ENCODE measurements around the gene STMN1. TPM values are rescaled to one million over a fixed set of nuclear protein-coding genes. Genes with fewer than 3 reads are reported as not detected.

The STMN1 gene
- total and polyA plus RNA-seq, 10 of the 15 experiments (the other 5 are each of a cell fraction or from before 2014, with no cell fraction given), result 220 to 1,272 (median 603) TPM

DNA sequence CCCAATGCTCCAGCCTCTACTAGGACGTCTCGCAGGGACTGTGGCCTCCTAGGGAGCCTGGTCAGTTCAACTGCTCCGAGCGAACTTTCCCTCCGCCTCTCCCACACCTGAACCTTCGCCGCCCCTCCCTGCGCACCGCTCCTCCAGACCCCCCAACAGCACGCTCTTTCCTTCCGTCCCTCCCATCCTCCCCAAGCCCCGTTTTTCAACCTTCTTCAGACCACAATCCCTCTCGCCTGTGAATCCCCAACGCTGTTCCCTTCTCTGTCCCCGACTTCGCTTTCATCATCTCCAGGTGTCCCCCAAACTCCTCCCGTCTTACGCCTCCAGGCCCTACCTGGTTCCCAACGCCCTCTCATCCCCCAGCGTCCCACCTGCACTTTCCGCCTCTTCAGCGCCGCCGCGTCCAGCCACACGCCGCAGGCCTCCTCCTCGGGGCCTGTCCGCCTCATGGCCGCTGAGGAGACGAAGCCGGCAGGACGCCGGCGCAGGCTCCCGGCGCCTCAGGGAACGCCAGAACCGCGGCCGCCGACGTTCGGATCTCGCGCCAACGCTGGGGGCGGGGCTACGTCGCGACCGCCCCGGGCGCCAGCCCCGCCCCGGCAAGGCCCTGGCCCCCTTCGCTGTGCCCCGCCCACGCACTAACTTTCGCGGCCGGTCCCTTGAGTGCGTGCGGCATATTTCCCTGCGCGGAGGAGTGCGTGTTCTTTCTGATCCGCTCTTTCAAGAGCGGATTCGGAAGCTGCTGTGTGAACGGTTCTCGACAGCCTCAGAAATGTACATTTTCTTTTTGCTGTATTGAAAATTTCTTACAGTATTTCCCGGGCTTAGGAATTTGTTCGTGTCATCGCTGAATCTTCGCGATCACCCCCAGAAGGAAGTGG is 47.1 kb downstream of the STMN1 start, which contains the start of gene AUNIP:
AUNIP (minus strand) TSS at position 552 of the 884 bp plus-strand sequence; CDS start at position 452, 100 bp downstream.
- H3K79me2 ChIP-seq (ENCODE audit: control insufficient read depth, insufficient read depth, low read length), result peaks cover 19% of the 10 kb centered on the region
- POLR2A ChIA-PET, result interaction anchor here (0.8 to 1.9 kb wide), 3 partner anchors 15 to 253 kb away, joined by 3 to 7 read pairs (median 4); partner anchors contain the start of gene PAQR7
- WGBS (ENCODE audit: insufficient coverage, insufficient replicate concordance, low lambda C conversion rate, missing lambda C conversion rate), result 2% methylated on average over 75 of the region's 77 CpGs
- in situ Hi-C loops (cut with MboI), result no loop called here
- H3K4me3 ChIP-seq, result peak within 1 kb of the TSS; percentile 88
- peak within 1 kb of the TSS; percentile 92 for H3K4me2 ChIP-seq (ENCODE audit: control insufficient read depth, insufficient read depth)
- intact Hi-C loops (cut with micrococcal nuclease; ENCODE audit: unreplicated experiment), result loop anchor here (5.0 to 10.0 kb wide), 2 partner anchors 37 to 1296 kb away; partner anchors contain the start of gene SLC9A1
- peak; percentile 92 for ATAC-seq
- SMC1A ChIA-PET (ENCODE audit: uncharacterized antibody, unreplicated experiment), result interaction anchor here (0.6 kb wide), 1 partner anchor 9 kb away, joined by 3 read pairs; no protein-coding TSS in a partner anchor
- peak within 1 kb of the TSS; percentile 82 for H3K27ac ChIP-seq (ENCODE audit: control insufficient read depth, insufficient read depth)
- DNase-seq (ENCODE audit: low read depth, low spot score), result peak; percentile 56
- CTCF ChIA-PET, result interaction anchor here (0.7 kb wide), 1 partner anchor 391 kb away, joined by 3 read pairs; no protein-coding TSS in a partner anchor
- no peaks in the 10 kb centered on the region for H3K9me3 ChIP-seq (replicated peaks; ENCODE audit: control insufficient read depth, insufficient read depth, low read length)
- H4K20me1 ChIP-seq (ENCODE audit: control insufficient read depth, insufficient read depth), result no peaks in the 10 kb centered on the region
- H3K9ac ChIP-seq (ENCODE audit: control insufficient read depth, insufficient read depth, low read length), result peak within 1 kb of the TSS; percentile 89
- peaks cover 8% of the 10 kb centered on the region; the same call in 1 of the 2 replicates for H3K4me1 ChIP-seq (ENCODE audit: control insufficient read depth, insufficient read depth, low read length)
- peak within 1 kb of the TSS; percentile 92 for H2AFZ ChIP-seq (ENCODE audit: control insufficient read depth, low read depth, low read length)
- peak; percentile 93 for FAIRE-seq
- RAD21 ChIA-PET (ENCODE audit: unreplicated experiment), result no interaction called here
- no TSS peak for BruUV-seq (replicated peaks)
- H3K36me3 ChIP-seq (ENCODE audit: control insufficient read depth in 2 of 2, insufficient read depth in 2 of 2, low read length in 1 of 2), result no peaks in the 10 kb centered on the region
- no peaks in the 10 kb centered on the region for H3K27me3 ChIP-seq (replicated peaks in 1 of 2; ENCODE audit: control insufficient read depth in 2 of 2, insufficient read depth in 2 of 2, low read length in 1 of 2)
- TF ChIP-seq MXI1 (IDR thresholded peaks at IDR 0.05; ENCODE audit: low read depth, low read length) (peak; percentile 88; the same call in 1 of the 2 replicates), RUNX3 (IDR thresholded peaks at IDR 0.05; ENCODE audit: low read length) (no peak; the same call in 1 of the 2 replicates), SMAD1 (IDR thresholded peaks at IDR 0.05; ENCODE audit: low read depth, partially characterized antibody) (no peak), CREB1 (IDR thresholded peaks at IDR 0.05; ENCODE audit: low read depth) (peak; percentile 36; the same call in 1 of the 2 replicates), CUX1 (IDR thresholded peaks at IDR 0.05; ENCODE audit: insufficient replicate concordance, low read depth, low read length) (no peak), EGR1 (IDR thresholded peaks at IDR 0.05; ENCODE audit: borderline replicate concordance in 1 of 2, low read depth in 2 of 2, low read length in 2 of 2) (peak; percentile 79 to 99), ZNF24 (IDR thresholded peaks at IDR 0.05) (0 out of 2 replicates have a peak, but pooled peaks have one; percentile 39), SMARCA5 (IDR thresholded peaks at IDR 0.05) (0 out of 2 replicates have a peak, but pooled peaks have one; percentile 71), ASH2L (IDR thresholded peaks at IDR 0.05; ENCODE audit: borderline replicate concordance, low read depth) (no peak), IRF3 (IDR thresholded peaks at IDR 0.05) (no peak), NFIC (IDR thresholded peaks at IDR 0.05; ENCODE audit: low read depth, low read length) (no peak), MAX (IDR thresholded peaks at IDR 0.05; ENCODE audit: low read depth, low read length) (no peak; the same call in 1 of the 2 replicates)
- TF ChIP-seq, protein P1, sequence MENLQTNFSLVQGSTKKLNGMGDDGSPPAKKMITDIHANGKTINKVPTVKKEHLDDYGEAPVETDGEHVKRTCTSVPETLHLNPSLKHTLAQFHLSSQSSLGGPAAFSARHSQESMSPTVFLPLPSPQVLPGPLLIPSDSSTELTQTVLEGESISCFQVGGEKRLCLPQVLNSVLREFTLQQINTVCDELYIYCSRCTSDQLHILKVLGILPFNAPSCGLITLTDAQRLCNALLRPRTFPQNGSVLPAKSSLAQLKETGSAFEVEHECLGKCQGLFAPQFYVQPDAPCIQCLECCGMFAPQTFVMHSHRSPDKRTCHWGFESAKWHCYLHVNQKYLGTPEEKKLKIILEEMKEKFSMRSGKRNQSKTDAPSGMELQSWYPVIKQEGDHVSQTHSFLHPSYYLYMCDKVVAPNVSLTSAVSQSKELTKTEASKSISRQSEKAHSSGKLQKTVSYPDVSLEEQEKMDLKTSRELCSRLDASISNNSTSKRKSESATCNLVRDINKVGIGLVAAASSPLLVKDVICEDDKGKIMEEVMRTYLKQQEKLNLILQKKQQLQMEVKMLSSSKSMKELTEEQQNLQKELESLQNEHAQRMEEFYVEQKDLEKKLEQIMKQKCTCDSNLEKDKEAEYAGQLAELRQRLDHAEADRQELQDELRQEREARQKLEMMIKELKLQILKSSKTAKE (IDR thresholded peaks at IDR 0.05; ENCODE audit: low read depth, poor library complexity, severe bottlenecking), result peak; percentile 34
